Measurements from ENCODE around the gene SULF2. TPM values are rescaled to one million over a fixed set of nuclear protein-coding genes. Genes with fewer than 3 reads are reported as not detected.

SULF2 gene
- total and polyA plus RNA-seq, 2 of the 13 experiments (the other 11 are each of a cell fraction or from before 2014, with no cell fraction given): 7.2 to 50.9 TPM

- TF ChIP-seq ZBTB46 (CRISPR knock-in tag; IDR thresholded peaks at IDR 0.05; ENCODE audit: borderline replicate concordance) (no peak), ZNF772 (CRISPR knock-in tag; IDR thresholded peaks at IDR 0.05) (no peak), ZNF354B (CRISPR knock-in tag; IDR thresholded peaks at IDR 0.05) (no peak), CBFB (CRISPR knock-in tag; IDR thresholded peaks at IDR 0.05) (no peak), MED8 (CRISPR knock-in tag; IDR thresholded peaks at IDR 0.05; ENCODE audit: insufficient replicate concordance) (no peak), NFE2L2 (IDR thresholded peaks at IDR 0.05; ENCODE audit: low read length) (no peak), ZNF703 (CRISPR knock-in tag; IDR thresholded peaks at IDR 0.05; ENCODE audit: borderline replicate concordance) (no peak), SP1 (IDR thresholded peaks at IDR 0.05) (no peak), SP1 (CRISPR knock-in tag; IDR thresholded peaks at IDR 0.05) (no peak), ZFYVE20 (CRISPR knock-in tag; IDR thresholded peaks at IDR 0.05; ENCODE audit: borderline replicate concordance, low read depth) (no peak), ZNF598 (CRISPR knock-in tag; IDR thresholded peaks at IDR 0.05; ENCODE audit: borderline replicate concordance) (no peak), MIER3 (CRISPR knock-in tag; IDR thresholded peaks at IDR 0.05; ENCODE audit: borderline replicate concordance) (no peak), ERF (CRISPR knock-in tag; IDR thresholded peaks at IDR 0.05) (no peak), HMG20A (CRISPR knock-in tag; IDR thresholded peaks at IDR 0.05; ENCODE audit: borderline replicate concordance) (no peak), FOSL2 (CRISPR knock-in tag; IDR thresholded peaks at IDR 0.05) (peak; percentile 44; the same call in 1 of the 2 replicates), ZBTB21 (CRISPR knock-in tag; IDR thresholded peaks at IDR 0.05) (no peak), ZBTB33 (CRISPR knock-in tag; IDR thresholded peaks at IDR 0.05) (peak; percentile 79), ZSCAN12 (CRISPR knock-in tag; IDR thresholded peaks at IDR 0.05) (no peak), PHF8 (CRISPR knock-in tag; IDR thresholded peaks at IDR 0.05) (no peak), JDP2 (CRISPR knock-in tag; IDR thresholded peaks at IDR 0.05; ENCODE audit: borderline replicate concordance) (no peak), ZSCAN22 (CRISPR knock-in tag; IDR thresholded peaks at IDR 0.05) (no peak), NCOA1 (CRISPR knock-in tag; IDR thresholded peaks at IDR 0.05) (no peak), ZFP62 (CRISPR knock-in tag; IDR thresholded peaks at IDR 0.05) (no peak), ZNF329 (CRISPR knock-in tag; IDR thresholded peaks at IDR 0.05; ENCODE audit: low read depth) (no peak), CHD4 (IDR thresholded peaks at IDR 0.05; ENCODE audit: borderline replicate concordance, low read length) (no peak), RBAK (CRISPR knock-in tag; IDR thresholded peaks at IDR 0.05) (no peak), MTA1 (CRISPR knock-in tag; IDR thresholded peaks at IDR 0.05; ENCODE audit: borderline replicate concordance) (peak; percentile 62; the same call in 1 of the 2 replicates), ZIK1 (CRISPR knock-in tag; IDR thresholded peaks at IDR 0.05; ENCODE audit: borderline replicate concordance, low read depth) (no peak), RXRA (CRISPR knock-in tag; IDR thresholded peaks at IDR 0.05) (peak; percentile 15; the same call in 1 of the 2 replicates), ZNF225 (CRISPR knock-in tag; IDR thresholded peaks at IDR 0.05) (no peak), MAZ (IDR thresholded peaks at IDR 0.05; ENCODE audit: borderline replicate concordance, low read depth, low read length) (no peak), MAZ (CRISPR knock-in tag; IDR thresholded peaks at IDR 0.05; ENCODE audit: low read depth) (no peak)
Observed at GRCh38 chr20:47676219-47676721, 109.0 kb downstream of the SULF2 start (continued).

All from HepG2 (cell line).